MM.1S (cell line): ENCODE measurements around the gene STK32C.

Experiments used
- DNase-seq: peaks from one replicate; pipeline ENCODE4 v3.0.0-alpha.2; 2015
- H2AFZ ChIP-seq: fragments of 300-600 bp; sonication (generic); 2 replicates; pipeline ENCODE4 v1.6.0; 2016; ENCODE audit warnings: antibody characterized with exemption, low read length
- H3F3A ChIP-seq: fragments of 300-600 bp; sonication (generic); 2 replicates; pipeline ENCODE4 v1.6.1; 2016; ENCODE audit warnings: mild to moderate bottlenecking, antibody characterized with exemption, low read length, moderate library complexity, mixed read lengths; ENCODE audit not compliant: insufficient read depth
- H3K27ac ChIP-seq: fragments of 300-600 bp; sonication (generic); 2 replicates; pipeline ENCODE4 v1.5.1; 2016; ENCODE audit warnings: mild to moderate bottlenecking, low read length
- H3K27me3 ChIP-seq: fragments of 300-600 bp; sonication (generic); replicated peaks from 2 replicates; pipeline ENCODE4 v1.6.0; 2016; ENCODE audit warnings: low read length; ENCODE audit not compliant: insufficient read depth
- H3K36me3 ChIP-seq: fragments of 300-600 bp; sonication (generic); replicated peaks from 2 replicates; pipeline ENCODE4 v1.6.1; 2016; ENCODE audit warnings: mild to moderate bottlenecking, low read length, mixed read lengths; ENCODE audit not compliant: insufficient read depth
- H3K4me1 ChIP-seq: fragments of 300-600 bp; sonication (generic); 2 replicates; pipeline ENCODE4 v1.6.1; 2016; ENCODE audit warnings: low read length, mixed read lengths
- H3K4me2 ChIP-seq: fragments of 300-600 bp; sonication (generic); 2 replicates; pipeline ENCODE4 v1.6.0; 2016; ENCODE audit warnings: low read depth, low read length
- H3K4me3 ChIP-seq: fragments of 300-600 bp; sonication (generic); 2 replicates; pipeline ENCODE4 v1.5.1; 2016; ENCODE audit warnings: low read length, mixed read lengths
- H3K79me2 ChIP-seq: fragments of 300-600 bp; sonication (generic); 2 replicates; pipeline ENCODE4 v1.6.1; 2016; ENCODE audit warnings: mixed run types, low read length, mixed read lengths
- H3K9ac ChIP-seq: fragments of 300-600 bp; sonication (generic); 2 replicates; pipeline ENCODE4 v1.6.1; 2016; ENCODE audit warnings: low read length, mixed read lengths
- H3K9me2 ChIP-seq: fragments of 300-600 bp; sonication (generic); replicated peaks from 2 replicates; pipeline ENCODE4 v1.6.1; 2016; ENCODE audit warnings: mild to moderate bottlenecking, low read length, mixed read lengths; ENCODE audit not compliant: insufficient read depth
- H3K9me3 ChIP-seq: fragments of 300-600 bp; sonication (generic); replicated peaks from 2 replicates; pipeline ENCODE4 v1.6.1; 2016; ENCODE audit warnings: mild to moderate bottlenecking, low read length, mixed read lengths; ENCODE audit not compliant: insufficient read depth
- H4K20me1 ChIP-seq: fragments of 300-600 bp; sonication (generic); 2 replicates; pipeline ENCODE4 v1.6.1; 2016; ENCODE audit warnings: mild to moderate bottlenecking, low read length, moderate library complexity, mixed read lengths; ENCODE audit not compliant: insufficient read depth
- CTCF ChIP-seq: fragments of 300-600 bp; sonication (generic); IDR thresholded peaks from 2 replicates; pipeline ENCODE4 v1.5.1; 2016; ENCODE audit warnings: antibody characterized with exemption, low read length, mixed read lengths
- EZH2 ChIP-seq: fragments of 300-600 bp; sonication (generic); optimal IDR thresholded peaks from 2 replicates; pipeline ENCODE3; 2017; ENCODE audit warnings: low read depth, mild to moderate bottlenecking, antibody characterized with exemption, low read length, mixed read lengths
- EZH2phosphoT487 ChIP-seq: fragments of 300-600 bp; sonication (generic); IDR thresholded peaks from 2 replicates; pipeline ENCODE4 v1.6.1; 2018; ENCODE audit warnings: antibody characterized with exemption, low read length

STK32C gene

GRCh38 chr10:132172091-132173066 is 135.4 kb downstream of the STK32C start:
- Histone ChIP-seq H3K27ac (no peak overlapping the region), H3K9me2 (no peaks in the 10 kb centered on the region), H3K4me2 (no peak overlapping the region), H3K4me1 (no peaks in the 10 kb centered on the region), H3K4me3 (no peak overlapping the region), H3K36me3 (no peaks in the 10 kb centered on the region), H3F3A (no peaks in the 10 kb centered on the region), H3K27me3 (peaks cover 47% of the 10 kb centered on the region), H2AFZ (no peak overlapping the region), H3K9me3 (no peaks in the 10 kb centered on the region), H3K9ac (no peak overlapping the region), H3K79me2 (no peaks in the 10 kb centered on the region), H4K20me1 (no peaks in the 10 kb centered on the region)
- TF ChIP-seq EZH2phosphoT487 (no peak), CTCF (no peak), EZH2 (no peak)
- DNase-seq: no peak

- Histone ChIP-seq H3K79me2 (no peaks in the 10 kb centered on the region), H3K4me1 (peaks cover 8% of the 10 kb centered on the region; the same call in 1 of the 2 replicates), H3K9me2 (no peaks in the 10 kb centered on the region), H3F3A (no peaks in the 10 kb centered on the region), H3K36me3 (no peaks in the 10 kb centered on the region), H3K4me2 (no peak overlapping the region), H3K9ac (no peak overlapping the region), H2AFZ (no peak overlapping the region), H3K4me3 (no peak overlapping the region), H3K27ac (no peak overlapping the region), H4K20me1 (no peaks in the 10 kb centered on the region), H3K27me3 (peaks cover 58% of the 10 kb centered on the region), H3K9me3 (no peaks in the 10 kb centered on the region)
- DNase-seq: no peak
- TF ChIP-seq CTCF (no peak), EZH2phosphoT487 (no peak), EZH2 (no peak)
Measured at GRCh38 chr10:132170561-132171361, 137.0 kb downstream of the STK32C start.

GRCh38 chr10:132169766-132170560 is 137.8 kb downstream of the STK32C start:
- Histone ChIP-seq H3K9me2 (no peaks in the 10 kb centered on the region), H3K4me3 (no peak overlapping the region), H3F3A (no peaks in the 10 kb centered on the region), H2AFZ (no peak overlapping the region), H3K9me3 (no peaks in the 10 kb centered on the region), H3K9ac (no peak overlapping the region), H3K79me2 (no peaks in the 10 kb centered on the region), H3K27ac (no peak overlapping the region), H3K27me3 (peaks cover 62% of the 10 kb centered on the region), H3K4me2 (no peak overlapping the region), H3K36me3 (no peaks in the 10 kb centered on the region), H4K20me1 (no peaks in the 10 kb centered on the region), H3K4me1 (peaks cover 8% of the 10 kb centered on the region; the same call in 1 of the 2 replicates)
- DNase-seq: no peak
- TF ChIP-seq CTCF (no peak), EZH2 (no peak), EZH2phosphoT487 (no peak)
